Right lobe of liver (tissue), 4 donors: Measurements from ENCODE around the gene UBA6.

ENCODE experiments used
- POLR2A ChIP-seq: fragments of 450-650 bp; IDR thresholded peaks from one replicate; pipeline ENCODE4 v1.6.1; 2017; ENCODE audit warnings: antibody characterized with exemption, mild to moderate bottlenecking
- TF ChIP-seq, protein P1 (sequence below), 4 donors: fragments of 200-600 bp in 3 of 4; fragments of 450-650 bp in 1 of 4; IDR thresholded peaks; one replicate each; pipeline versions ENCODE4 v1.5.1 to v1.8.0; 2016 to 2022; ENCODE audit warnings: antibody characterized with exemption in 4 of 4, mild to moderate bottlenecking in 2 of 4
- donor health status: DM: no; HTN: no; CAD: no.
- donor health status: DM: no; HTN: no; CAD: no.
- donor health status: DM: no; HTN: yes; CAD: no.

DNA sequence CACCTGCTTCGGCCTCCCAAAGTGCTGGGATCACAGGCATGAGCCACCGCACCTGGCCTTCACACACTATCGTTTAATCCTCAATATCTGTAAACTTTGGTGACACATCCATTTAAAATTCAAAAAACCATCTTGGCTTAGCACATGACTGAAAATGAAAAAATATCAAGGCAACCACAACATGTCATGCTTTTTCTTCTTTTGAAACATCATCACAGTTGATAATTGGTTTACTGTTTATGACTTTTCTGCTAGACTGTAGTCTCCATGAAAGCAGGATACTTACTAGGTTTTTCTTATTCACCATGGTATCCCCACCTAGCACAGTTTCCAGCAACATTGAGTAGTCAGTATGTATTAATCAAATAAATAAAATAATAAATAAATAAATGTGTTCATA lies 42.2 kb upstream of the UBA6 start:
- TF ChIP-seq, protein P1, sequence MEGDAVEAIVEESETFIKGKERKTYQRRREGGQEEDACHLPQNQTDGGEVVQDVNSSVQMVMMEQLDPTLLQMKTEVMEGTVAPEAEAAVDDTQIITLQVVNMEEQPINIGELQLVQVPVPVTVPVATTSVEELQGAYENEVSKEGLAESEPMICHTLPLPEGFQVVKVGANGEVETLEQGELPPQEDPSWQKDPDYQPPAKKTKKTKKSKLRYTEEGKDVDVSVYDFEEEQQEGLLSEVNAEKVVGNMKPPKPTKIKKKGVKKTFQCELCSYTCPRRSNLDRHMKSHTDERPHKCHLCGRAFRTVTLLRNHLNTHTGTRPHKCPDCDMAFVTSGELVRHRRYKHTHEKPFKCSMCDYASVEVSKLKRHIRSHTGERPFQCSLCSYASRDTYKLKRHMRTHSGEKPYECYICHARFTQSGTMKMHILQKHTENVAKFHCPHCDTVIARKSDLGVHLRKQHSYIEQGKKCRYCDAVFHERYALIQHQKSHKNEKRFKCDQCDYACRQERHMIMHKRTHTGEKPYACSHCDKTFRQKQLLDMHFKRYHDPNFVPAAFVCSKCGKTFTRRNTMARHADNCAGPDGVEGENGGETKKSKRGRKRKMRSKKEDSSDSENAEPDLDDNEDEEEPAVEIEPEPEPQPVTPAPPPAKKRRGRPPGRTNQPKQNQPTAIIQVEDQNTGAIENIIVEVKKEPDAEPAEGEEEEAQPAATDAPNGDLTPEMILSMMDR (IDR thresholded peaks at IDR 0.05), result no peak
- TF ChIP-seq POLR2A, result no peak
